RPMI8226 (cell line): ENCODE data around the gene STK39.

Experiments used
- DNase-seq: peaks from one replicate; pipeline ENCODE4 v3.0.0-alpha.2; 2015

Gene STK39

DNA sequence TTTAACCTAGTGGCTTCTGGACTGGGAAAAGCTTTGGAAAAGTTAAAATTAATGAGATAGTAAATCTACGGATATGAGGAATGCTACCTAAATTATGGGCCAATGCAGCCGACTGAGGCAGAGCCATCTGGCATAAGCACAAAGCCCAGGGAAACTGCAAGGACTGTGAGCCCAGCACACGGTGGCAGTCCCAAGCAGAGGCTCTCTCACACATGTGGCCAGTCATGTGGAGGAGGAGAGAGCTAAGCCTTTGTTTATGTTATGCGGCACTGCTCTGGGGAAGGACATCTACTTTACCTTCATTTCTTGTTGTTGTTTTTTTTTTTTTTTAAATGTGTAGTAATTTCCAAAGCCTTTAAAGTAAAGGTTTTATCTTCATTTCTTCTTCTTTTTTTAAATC, 267.0 kb downstream of the STK39 start:
- DNase-seq: no peak

DNA sequence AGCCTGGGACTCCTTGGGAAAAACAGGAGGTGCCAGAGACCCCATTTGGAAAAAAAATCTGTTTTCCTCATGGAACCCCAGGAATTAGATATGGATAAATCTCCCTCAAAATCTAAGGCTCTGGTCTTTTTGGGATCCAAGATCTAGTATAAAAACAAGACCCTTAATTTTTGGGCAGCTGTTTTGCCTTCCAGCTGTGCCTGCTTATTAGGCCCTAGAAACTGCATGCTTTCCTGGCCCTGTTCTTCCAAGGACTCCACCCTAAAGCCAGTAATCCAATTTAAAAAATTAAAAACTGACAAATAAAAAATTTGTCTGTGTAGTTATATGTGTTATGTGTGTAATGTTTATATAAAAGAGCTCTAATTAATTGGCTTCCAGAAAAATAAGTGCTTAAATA, 274.6 kb downstream of the STK39 start:
- no peak for DNase-seq

DNA sequence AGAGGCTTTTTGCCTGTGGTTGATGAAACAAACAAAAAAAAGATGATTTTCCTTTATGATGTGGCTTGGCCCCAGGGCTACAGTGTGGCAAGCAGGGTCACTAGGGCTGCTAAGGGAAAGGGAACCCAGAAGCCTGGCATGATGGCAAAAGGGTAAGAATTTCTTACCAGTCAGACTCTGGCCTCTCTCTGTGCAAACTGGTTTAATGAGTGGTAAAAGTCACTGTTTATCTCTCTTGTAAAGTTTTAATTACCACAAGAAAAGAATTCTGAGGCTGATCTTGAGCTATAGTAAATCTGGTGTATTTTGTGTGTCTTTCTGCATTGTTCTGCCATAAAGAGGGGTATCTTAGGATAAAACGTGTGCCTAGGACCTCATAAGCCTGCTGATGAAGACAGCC, 275.4 kb downstream of the STK39 start:
- DNase-seq: no peak

DNA sequence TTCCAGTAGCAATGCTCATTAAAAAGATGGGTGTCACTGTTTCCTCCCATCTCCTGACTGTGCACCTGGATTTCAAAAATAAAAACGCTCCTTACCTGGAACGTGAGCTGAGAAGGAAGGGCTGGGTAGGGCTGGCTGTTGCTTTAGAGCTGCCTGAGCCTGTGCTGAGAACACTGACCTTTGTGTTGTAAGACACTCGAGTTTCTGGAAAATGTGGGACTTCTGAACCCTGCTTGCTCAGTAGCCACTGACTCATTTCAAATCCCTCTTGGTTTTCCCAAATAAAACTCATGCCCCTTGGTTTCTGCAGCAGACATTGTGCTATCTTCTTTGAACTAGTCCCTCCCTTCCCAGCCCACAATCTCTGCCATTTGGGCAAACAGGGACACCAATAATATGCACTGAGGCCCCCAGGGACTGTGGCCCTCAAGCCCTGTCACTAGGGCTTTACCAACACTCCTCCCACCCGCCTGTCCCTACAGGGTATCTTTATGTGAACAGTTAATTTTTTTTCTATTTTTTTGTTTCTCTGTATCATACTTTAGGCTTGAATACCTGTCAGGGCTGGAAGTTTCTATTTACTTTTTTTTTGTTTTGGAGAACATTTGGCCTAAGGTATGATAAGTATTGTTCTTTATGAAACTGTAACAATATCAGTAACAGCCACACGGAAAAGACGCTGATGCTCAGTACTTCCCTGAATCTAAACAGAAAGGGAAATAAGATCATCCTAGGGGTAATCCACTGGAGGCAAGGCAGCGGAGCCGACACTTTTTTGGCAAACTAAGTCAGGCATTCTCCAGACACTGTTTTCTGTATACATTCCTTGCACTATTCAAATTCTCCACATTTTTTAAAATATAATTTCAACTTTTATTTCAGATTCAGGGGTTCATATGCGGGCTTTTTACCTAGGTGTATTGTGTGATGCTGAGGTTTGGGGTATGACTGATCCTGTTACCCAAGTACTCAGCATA, 280.2 kb downstream of the STK39 start:
- DNase-seq: no peak

DNA sequence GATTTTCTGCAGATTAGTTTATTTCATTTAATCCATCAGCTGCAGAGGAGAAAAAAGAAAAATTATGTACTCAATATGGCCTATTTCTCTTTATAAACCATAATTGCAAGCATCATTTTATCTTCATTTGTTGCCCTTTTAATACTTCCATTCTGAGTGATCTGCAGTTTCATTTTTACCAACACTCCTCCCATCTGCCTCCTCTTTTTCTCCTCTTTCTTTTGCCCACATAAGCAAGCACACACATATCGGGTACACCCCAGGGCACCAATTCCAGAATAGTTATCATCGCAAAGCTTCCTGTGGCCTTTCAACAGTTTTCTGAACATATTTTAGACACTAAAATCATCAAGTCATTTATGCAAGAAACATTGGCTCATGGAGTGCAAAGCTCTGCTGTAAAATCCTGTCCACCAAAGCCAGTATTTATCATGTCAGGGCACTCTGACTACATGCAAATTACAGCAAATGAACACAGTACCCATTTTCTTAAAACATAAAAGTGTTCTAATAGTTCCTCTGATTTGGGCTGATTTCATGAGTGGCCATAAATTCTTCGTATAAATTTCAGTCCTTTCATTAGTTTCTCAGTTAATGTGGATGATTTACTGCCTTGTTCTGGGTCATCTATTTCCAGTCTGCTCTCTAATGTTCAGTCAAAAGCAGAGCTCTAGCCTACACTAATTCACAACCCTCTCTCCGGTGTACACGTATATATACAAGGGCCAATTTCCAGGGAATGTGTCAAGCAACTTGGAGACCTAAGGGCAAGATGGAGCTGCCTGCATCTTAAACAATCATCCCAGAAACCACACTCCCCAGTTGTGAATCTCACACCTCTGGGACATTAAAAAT, 281.3 kb downstream of the STK39 start:
- no peak for DNase-seq

DNA sequence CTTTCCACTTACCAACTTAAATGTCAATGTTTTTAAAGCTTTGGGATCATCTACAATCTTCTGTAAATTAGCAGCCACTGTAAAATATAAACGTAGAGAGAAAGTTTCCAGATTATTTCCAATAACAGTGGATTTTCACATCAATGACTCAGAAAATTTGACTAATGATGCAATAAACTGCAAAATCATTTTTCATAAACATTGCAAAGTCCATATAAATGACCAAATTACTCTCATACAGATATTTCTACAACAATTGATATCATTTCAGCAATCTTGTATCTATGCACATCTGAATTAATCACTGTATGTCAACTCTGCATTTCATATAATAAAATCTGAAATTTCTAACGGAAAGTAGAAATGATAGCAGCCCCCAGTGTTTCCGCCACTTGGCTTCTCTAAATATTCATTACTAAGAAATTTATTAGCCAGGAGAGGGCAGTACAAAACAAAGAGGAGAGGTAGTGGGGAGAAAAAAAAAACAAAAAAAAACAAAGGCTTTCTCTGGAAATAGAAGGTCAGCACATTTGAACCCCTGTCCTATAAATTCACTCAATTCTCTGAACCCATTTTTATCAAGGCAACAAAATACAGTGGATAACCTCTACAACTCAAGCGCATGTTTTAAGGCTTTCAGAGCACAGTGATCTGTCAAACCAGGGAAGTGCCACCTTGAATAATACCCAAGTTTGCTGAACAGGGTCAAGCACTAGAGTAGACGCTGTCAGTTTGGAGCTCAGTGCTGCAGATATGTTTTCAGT, 282.6 kb downstream of the STK39 start:
- no peak for DNase-seq

DNA sequence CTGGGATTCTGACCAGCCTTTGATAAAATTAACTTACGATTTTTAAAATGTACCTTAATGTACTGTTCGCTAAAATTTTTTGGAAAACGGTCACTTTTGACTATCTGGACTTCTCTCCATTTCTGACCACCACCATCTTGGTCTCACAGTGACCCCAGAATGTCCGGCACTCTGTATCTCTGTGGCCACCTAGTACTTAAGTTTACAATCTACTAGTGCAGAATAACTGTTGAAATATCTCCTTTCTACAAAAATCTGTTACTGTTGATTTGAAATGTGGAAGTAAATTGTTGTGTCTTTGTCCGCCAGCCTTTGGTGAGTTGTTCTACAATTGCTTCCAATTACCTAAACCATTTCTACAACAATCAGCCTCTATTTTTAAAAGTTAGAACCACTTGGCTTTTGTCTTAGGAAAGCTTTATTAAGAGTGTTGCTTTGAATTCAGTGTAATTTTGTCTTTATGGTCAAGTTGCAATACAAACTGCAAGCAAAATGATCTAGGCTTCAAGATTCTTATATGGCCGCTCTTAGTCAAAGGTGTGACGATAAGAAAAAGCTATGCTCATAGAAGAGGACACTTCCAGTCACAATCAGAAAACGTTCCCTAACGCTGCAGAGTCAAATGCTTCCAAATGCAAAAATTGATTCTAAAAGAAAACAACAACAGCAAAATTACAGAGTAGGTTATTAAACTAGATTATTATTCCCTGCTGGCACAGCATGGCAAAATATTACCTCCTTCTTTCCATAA, 283.3 kb downstream of the STK39 start:
- DNase-seq: no peak

DNA sequence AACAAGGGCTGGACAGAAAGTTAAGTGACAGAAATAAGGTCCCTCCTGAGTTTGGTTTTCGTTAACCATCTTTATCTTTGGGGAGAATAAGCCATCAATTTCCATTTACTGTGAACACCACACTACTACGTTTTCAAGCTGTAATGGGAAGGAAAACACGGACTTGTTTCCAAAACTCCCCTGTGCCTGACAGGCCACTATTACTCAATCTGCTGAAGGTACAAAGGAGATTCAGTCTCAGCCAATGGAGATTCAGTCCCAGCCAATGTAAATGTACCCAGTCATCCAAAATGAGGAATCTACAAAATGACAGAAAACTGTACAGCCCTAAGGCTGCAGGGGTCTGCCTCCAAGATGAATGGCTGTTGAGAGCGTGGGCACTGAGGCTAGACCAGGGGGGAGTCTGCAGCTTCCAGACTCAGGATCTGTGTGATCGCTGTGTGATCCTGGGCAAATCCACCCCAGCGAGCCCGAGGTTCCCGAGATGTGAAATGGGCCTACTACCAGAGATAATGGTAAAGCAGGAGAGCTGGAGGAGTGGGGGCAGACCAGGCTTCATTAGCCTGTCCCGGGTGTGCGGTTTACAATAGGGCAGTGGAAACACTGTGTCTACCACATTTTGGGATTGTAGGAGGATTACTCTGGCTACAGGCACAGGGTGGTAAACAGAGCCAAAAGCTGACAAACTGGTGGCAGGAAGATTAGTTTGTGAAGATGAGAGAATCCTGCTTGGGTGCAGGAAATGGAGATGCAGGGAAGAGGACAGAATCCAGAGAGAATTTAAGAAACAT, 284.8 kb downstream of the STK39 start:
- DNase-seq: no peak

DNA sequence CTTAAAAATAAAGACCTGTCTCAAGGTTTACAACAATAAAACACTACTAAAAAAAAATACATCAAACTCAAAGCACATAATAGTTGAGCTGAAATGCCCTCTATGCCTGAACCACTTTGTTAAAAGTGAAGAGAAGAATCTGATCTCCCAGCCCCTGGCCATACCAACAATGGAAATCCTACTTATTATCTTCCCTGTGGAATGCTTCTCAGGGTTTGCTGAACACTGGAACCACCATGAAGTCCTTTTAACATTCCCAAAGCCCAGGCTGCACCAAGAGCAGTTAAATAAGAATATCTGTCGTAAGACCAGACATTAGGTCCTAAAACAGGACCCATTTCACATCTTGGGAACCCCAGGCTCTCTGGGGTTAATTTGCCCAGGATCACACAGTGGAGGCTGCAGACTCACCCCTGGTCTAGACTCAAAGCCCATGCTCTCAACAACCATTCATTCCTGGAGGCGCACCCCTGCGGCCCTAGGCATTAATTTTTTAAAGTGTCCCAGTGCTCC, 285.8 kb downstream of the STK39 start:
- no peak for DNase-seq

DNA sequence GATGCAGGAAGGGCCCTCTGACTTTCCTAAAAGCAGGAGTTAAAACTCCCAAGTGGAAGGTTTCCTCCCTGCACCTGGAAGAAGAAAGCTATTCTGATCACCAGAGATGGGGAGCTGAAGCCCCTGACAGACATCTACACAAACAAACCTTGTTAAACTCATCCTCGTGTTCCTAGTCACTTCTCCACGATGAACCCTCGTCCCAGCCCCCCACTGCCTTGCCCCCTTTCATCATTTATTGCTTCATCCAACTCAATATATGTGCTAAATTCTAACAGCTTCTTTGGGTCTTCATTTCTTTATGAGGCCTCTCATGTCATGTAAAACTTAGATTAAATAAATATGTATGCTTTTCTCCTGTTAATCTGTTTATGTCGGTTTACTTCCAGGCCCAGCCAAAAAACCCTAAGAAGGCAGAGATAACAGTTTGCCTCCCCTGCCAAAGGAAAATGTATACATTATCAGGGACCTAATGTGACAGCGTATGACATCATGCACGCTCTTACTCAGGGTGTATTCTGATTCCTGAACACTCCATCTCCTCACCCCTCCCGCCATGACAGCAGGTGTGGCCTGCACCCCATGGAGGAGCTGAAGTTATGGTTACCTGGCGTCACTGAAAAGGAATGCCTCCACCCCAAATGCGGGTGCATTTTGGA, 287.2 kb downstream of the STK39 start:
- no peak for DNase-seq

DNA sequence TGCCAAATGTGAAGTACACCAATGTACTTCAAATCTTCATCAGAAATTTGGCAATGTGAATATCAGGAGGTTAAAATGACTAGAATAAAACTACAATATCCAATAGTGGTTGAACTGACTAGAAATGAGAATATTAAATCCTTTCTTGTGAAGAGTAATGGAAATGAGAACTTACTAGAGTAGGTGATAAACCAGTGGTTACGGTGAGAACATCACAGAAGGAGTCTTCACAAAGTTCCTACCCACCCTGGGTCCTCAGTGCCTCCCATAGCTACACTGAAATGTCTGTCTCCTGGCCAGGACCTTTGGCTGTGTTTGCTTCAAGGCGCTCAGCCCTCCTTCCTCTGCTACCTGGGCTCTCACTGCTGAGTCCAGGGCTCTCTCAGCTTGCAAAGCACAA, 289.7 kb downstream of the STK39 start:
- DNase-seq: no peak

DNA sequence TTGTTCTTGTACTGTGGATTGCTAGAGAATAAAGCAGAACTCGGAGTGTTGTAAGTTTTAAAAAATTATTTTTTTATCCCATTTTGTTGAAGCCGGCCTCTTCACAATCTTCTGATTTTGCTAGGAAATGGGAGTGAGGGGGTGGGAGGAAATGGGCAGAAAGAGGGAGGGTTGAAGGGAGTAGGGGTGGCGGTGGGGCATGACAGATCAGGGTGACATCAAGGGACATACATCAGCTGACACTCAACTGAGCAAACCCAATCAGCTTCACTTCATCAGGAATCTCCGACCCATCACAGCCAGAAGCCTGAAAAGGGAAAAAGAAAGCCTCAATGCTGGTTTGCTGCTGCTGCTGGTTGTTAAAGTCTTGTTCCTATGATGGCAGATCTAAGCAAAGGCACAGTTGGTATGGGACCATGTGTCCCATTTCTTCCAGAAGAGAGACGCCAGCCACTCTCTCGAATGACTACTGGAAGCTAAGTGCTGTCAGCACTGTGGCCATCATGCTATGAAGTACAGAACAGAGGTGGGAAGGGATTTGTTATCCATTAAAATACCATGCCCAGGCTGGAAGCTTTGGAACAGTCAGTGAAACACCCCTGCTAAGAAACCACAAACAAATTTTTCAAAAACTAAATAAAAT, 292.0 kb downstream of the STK39 start:
- no peak for DNase-seq

DNA sequence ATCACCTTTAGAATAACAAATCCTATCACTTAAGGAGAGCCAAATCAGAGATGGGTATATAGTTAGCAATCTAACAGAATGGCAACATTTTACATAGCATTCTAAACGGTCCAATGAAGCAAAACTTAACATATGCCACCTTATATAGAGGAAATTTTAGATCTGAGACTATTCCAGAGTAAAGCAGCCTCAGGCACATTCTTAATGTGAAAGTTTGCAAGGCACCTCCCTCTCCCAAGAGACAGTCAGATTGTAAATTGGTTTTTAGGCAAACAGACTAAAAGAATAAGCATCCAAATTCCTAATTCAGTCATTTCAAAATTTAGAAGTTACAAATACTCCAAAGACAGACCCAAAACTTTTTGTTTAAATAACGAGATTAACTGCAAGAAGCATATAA, 292.9 kb downstream of the STK39 start:
- DNase-seq: no peak

DNA sequence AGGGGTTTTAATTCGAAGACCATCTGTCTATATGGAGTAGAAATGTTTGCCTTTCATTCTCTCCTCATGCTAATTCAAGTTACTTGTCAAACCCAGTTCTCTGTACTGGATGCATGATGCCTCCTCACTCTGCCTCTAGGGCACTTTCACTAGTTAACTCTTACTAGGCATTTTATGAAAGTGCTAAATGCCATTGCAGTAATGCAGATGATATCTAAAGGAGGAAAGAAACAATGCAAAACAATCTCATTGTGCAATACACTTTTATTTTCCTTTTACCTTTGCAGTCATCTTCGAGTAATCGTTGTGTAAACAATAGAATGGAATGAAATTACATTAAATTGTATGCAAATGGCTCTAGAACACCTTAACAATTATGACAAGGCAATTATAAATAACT, 293.6 kb downstream of the STK39 start:
- no peak for DNase-seq

DNA sequence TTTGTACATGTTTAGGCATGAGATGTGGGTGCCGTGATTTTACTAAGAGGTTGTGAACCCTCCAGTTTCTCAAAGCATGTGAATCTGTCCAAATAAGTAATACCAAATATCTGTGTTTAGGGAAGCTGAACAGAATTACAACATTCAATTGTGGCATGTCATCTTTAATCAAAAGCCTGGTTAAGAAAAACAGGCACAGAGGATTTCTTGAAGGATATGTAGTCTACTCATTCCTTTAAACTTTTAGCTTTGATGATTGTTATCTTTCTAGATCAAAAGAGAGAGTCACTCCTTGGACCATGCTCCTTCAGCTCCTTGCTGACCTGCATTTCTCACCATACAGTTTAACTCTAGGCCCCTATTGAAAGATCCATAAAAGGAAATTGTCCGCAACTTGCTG, 296.8 kb downstream of the STK39 start:
- no peak for DNase-seq

DNA sequence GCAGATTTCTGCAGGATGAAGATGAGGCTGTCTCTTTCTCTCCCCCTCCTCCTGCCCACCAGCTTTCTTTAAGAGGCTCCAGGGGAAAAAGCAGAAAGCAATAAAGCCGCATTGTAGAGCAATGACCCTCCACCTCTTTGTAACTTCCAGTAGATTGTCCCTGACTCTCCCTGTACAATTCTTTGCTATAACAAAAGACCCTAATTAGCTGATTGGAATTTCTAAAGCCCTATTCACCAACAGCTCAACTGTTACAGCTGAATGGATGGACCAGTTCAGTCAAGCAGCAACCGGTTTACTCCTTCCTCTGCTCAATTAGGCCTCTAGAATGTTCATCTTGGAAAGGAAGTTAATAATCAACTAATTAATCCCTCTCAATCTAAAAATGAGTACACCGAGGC, 301.0 kb downstream of the STK39 start:
- DNase-seq: no peak

DNA sequence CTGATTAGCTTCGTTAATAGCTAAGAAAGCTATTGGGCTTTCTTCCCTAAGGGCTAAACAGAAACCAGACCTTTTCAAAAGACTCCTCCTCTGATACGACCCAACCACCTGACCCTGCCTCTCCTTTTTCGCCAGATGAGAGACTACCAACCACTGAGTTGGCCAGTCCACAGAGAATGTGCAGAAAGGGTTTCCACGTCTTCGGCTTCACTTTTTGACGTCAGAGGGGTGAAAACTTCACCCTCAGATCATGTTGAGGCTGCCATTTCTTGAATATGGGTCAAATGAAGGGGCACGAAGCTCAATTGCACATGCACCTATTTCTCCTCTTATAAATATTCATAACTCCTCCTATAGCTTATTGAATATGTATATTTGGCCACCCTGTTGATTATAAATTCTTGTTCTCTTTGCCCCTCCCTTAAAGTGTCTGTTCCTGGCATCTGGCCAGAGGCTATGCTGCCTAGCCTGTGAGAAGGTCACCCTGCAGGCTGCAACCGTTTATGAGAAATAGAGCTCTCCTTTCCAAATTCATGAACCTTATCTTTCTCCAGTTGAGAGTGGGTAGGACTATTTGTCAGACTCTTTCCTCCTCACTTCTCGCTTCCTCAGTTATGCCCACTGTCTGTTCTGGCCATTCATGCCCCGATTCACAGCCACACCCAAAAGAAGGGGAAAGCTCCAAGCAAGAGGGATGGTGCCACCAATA, 301.6 kb downstream of the STK39 start:
- no peak for DNase-seq

DNA sequence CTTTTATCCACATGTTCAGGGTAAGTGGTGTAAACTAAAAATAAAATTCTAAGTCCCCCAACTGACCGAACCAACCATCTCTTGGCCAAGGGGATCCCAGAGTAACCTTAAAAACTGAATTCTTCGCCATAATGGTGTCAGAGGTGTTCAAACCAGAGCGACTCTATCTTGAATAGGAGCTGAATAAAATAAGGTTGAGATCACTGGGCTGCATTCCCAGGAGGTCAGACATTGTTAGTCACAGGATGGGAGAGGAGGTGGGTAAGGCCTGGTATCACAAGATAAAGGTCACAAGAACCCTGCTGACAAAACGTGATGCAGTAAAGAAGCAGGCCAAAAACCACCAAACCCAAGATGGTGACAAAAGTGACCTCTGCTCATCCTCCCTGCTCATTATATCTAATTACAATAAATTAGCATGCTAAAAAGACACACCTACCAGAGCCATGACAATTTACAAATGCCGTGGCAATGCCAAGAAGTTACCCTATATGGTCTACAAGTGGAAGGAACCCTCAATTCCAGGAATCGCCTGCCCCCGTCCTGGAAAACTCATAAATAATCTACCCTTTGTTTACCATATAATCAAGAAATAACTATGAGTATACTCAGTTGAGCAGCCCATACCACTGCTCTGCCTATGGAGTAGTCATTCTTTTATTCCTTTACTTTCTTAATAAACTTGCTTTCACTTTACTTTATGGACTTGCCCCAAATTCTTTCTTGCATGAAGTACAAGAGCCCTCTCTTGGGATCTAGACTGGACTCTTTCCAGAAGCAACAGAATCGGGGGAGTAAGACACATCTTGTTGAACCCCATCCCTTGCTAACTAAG, 302.4 kb downstream of the STK39 start:
- no peak for DNase-seq

DNA sequence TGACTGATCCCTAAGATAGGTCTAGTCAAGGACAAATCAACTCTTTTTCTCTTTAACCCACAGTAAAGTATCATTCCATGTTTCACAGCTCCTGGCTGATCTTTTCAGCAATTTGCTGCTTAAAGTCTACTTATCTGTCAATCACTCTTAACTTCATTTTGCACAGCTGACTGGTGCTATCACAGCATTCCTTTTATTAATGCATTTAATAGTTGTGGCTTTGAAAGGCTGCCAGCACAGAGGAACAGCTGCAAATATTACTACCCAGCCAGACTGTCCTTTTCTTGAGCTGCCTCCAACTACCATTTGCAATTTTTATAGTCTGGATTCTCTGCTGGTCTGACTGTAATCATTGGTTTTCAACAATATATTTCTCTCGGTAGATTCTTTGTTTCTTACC, 303.5 kb downstream of the STK39 start:
- DNase-seq: no peak
